ENCODE data around the gene INSYN1. TPM values are rescaled to one million over a fixed set of nuclear protein-coding genes. Genes with fewer than 3 reads are reported as not detected.

INSYN1 gene
- total and polyA plus RNA-seq, 9 of the 15 experiments (the other 6 are each of a cell fraction or from before 2014, with no cell fraction given), result not detected

GRCh38 chr15:73781038-73781925, 28.1 kb upstream of the INSYN1 start (continued):
- no peak for TF ChIP-seq PHTF2 (CRISPR knock-in tag; IDR thresholded peaks at IDR 0.05)
- TF ChIP-seq SRF (CRISPR knock-in tag; IDR thresholded peaks at IDR 0.05), result no peak
- TF ChIP-seq NR2C2 (CRISPR knock-in tag; IDR thresholded peaks at IDR 0.05), result no peak
- peak; percentile 81 for TF ChIP-seq NR2C2 (tag; IDR thresholded peaks at IDR 0.05)
- no peak for TF ChIP-seq MTA2 (IDR thresholded peaks at IDR 0.05; ENCODE audit: low read depth)
- TF ChIP-seq, protein P1, sequence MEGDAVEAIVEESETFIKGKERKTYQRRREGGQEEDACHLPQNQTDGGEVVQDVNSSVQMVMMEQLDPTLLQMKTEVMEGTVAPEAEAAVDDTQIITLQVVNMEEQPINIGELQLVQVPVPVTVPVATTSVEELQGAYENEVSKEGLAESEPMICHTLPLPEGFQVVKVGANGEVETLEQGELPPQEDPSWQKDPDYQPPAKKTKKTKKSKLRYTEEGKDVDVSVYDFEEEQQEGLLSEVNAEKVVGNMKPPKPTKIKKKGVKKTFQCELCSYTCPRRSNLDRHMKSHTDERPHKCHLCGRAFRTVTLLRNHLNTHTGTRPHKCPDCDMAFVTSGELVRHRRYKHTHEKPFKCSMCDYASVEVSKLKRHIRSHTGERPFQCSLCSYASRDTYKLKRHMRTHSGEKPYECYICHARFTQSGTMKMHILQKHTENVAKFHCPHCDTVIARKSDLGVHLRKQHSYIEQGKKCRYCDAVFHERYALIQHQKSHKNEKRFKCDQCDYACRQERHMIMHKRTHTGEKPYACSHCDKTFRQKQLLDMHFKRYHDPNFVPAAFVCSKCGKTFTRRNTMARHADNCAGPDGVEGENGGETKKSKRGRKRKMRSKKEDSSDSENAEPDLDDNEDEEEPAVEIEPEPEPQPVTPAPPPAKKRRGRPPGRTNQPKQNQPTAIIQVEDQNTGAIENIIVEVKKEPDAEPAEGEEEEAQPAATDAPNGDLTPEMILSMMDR (IDR thresholded peaks at IDR 0.05 in 2 of 3, conservative IDR thresholded peaks at IDR 0.05 in 1 of 3; ENCODE audit: insufficient read depth in 2 of 3, low read depth in 1 of 3, low read length in 3 of 3), result peak; percentile 45 to 61 (median 57); a peak in 5 of 6 replicates
- 0 out of 2 replicates have a peak, but pooled peaks have one; percentile 33 for TF ChIP-seq ZNF584 (CRISPR knock-in tag; IDR thresholded peaks at IDR 0.05; ENCODE audit: low read depth)
- no peak for TF ChIP-seq PPARD (CRISPR knock-in tag; IDR thresholded peaks at IDR 0.05)
- TF ChIP-seq ETV1 (tag; conservative IDR thresholded peaks at IDR 0.05; ENCODE audit: low read depth), result peak; percentile 69
- TF ChIP-seq USF1 (CRISPR knock-in tag; IDR thresholded peaks at IDR 0.05), result peak; percentile 55
- TF ChIP-seq SMARCA4 (IDR thresholded peaks at IDR 0.05), result peak; percentile 36; the same call in 1 of the 2 replicates
- no peak for TF ChIP-seq STAT6 (CRISPR knock-in tag; IDR thresholded peaks at IDR 0.05)
- TF ChIP-seq, protein P2, sequence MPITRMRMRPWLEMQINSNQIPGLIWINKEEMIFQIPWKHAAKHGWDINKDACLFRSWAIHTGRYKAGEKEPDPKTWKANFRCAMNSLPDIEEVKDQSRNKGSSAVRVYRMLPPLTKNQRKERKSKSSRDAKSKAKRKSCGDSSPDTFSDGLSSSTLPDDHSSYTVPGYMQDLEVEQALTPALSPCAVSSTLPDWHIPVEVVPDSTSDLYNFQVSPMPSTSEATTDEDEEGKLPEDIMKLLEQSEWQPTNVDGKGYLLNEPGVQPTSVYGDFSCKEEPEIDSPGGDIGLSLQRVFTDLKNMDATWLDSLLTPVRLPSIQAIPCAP (CRISPR knock-in tag; IDR thresholded peaks at IDR 0.05; ENCODE audit: borderline replicate concordance), result no peak
- TF ChIP-seq KDM1A (IDR thresholded peaks at IDR 0.05), result peak in 1 of 2 experiments; percentile 63; a peak in 2 of 4 replicates
- TF ChIP-seq ZBTB5 (IDR thresholded peaks at IDR 0.05), result no peak
- no peak for TF ChIP-seq ZNF217 (CRISPR knock-in tag; IDR thresholded peaks at IDR 0.05)
- TF ChIP-seq, protein P3, sequence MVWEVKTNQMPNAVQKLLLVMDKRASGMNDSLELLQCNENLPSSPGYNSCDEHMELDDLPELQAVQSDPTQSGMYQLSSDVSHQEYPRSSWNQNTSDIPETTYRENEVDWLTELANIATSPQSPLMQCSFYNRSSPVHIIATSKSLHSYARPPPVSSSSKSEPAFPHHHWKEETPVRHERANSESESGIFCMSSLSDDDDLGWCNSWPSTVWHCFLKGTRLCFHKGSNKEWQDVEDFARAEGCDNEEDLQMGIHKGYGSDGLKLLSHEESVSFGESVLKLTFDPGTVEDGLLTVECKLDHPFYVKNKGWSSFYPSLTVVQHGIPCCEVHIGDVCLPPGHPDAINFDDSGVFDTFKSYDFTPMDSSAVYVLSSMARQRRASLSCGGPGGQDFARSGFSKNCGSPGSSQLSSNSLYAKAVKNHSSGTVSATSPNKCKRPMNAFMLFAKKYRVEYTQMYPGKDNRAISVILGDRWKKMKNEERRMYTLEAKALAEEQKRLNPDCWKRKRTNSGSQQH (CRISPR knock-in tag; IDR thresholded peaks at IDR 0.05), result peak; percentile 36; the same call in 1 of the 2 replicates

All from K562 (cell line).